Epithelial cell of proximal tubule (primary cell): ENCODE measurements around the gene RAPGEF4. TPM values are rescaled to one million over a fixed set of nuclear protein-coding genes. Genes with fewer than 3 reads are reported as not detected.

Experiments
- DNase-seq: peaks from one replicate; pipeline ENCODE4 v3.0.0-alpha.2; 2011; ENCODE audit warnings: low read depth
- H3K4me3 ChIP-seq: 2 replicates; pipeline ENCODE4 v1.5.1; 2011; ENCODE audit warnings: low read depth, mild to moderate bottlenecking, low read length
- total RNA-seq: library from RNA; depleted of rRNA; stranded (reverse); fragments of >200 nt; gene quantifications from 2 replicates; pipeline ENCODE4 v1.2.3, GENCODE V29; 2015
- TF ChIP-seq, protein P1 (sequence below): conservative IDR thresholded peaks from 2 replicates; pipeline ENCODE4 v1.5.1; 2012; ENCODE audit warnings: low read depth, mild to moderate bottlenecking, low read length

RAPGEF4 gene
- total RNA-seq, 1 donor from 2014 or later, result 0.81 TPM

DNA sequence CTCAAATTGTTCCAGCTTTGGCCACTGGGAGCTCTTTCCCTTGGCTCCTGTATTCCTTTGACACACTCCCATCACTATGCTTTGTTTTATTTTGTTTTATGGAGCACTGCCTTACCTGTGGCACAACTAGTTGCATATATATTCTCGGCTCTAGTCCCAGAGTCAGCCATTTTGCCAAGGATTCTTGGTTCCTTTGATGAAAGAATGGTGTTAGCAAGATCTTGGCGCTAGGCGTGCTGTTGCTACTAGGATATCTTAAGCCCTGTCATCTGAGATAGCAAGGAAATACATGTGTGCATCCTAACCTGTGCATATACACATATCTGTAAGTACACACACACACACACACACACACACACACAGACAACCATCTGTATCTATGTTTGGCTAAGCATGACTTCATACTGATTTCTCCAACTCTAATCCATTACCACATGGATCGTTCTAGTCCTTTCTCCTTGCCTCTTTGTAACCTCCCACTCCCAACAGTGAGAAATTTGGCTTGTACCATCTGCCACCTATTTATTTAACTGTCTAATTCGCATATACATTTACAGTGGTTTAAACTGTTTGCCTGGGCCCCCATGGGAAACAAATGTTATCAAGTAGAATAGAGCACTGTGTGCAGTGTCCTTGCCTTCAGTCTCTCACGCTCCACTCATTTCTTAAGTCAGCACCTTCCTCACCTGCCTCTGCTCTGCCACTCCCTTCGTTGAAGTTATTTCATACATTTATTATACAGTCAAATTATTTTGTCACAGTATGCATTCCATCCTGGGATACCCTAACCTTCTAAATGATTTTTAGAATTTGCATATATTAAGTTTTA, 202.5 kb downstream of the RAPGEF4 start:
- DNase-seq, result no peak
- TF ChIP-seq, protein P1, sequence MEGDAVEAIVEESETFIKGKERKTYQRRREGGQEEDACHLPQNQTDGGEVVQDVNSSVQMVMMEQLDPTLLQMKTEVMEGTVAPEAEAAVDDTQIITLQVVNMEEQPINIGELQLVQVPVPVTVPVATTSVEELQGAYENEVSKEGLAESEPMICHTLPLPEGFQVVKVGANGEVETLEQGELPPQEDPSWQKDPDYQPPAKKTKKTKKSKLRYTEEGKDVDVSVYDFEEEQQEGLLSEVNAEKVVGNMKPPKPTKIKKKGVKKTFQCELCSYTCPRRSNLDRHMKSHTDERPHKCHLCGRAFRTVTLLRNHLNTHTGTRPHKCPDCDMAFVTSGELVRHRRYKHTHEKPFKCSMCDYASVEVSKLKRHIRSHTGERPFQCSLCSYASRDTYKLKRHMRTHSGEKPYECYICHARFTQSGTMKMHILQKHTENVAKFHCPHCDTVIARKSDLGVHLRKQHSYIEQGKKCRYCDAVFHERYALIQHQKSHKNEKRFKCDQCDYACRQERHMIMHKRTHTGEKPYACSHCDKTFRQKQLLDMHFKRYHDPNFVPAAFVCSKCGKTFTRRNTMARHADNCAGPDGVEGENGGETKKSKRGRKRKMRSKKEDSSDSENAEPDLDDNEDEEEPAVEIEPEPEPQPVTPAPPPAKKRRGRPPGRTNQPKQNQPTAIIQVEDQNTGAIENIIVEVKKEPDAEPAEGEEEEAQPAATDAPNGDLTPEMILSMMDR, result no peak
- no peak overlapping the region for H3K4me3 ChIP-seq

DNA sequence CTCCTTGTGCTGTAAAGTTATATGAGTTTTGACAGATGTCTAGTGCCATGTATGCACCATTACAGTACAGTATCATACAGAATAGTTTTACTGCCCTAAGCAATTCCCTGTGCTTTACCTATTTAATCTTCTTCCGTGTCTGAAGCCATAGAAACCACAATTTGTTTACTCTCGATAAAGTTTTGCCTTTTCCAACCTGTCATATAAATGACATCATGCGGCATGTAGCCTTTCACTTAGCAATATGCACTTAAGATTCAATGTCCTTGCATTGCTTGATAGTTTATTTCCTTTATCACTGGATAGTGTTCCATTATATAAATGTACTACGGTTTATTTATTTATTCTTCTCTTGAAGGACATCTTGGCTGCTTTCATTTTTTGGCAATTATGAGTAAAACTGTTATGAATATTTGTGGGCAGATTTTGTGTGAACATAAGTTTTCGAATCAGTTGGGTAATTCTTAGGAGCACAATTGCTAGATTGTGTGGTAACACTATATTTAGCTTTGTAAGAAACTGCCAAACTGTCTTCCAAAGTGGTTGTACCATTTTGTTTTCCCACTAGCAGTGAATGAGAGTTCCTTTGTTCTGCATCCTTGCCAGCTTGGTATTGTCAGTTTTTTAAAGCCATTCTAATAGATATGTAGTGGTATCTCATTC, 203.2 kb downstream of the RAPGEF4 start:
- TF ChIP-seq, protein P1, result no peak
- no peak overlapping the region for H3K4me3 ChIP-seq
- DNase-seq, result no peak

DNA sequence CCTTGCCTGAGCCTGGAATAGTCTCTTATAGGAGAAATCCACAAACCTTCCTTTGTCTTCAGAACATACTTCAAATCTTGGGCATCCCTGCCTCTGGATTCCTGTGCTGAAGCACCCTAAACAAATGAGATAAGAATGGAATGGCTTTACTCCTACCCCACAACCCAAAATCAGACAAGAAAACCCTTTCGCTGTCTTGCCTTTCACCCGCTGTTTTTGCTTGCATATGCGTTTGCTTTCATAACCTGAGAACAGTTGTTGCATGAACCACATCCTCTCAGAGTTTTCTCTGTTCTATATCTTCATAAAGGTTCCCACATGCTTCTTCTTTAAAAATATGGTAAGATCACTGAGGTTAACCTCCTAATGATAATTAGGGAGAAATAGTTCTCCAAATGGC, 207.9 kb downstream of the RAPGEF4 start:
- DNase-seq, result no peak
- TF ChIP-seq, protein P1, result no peak
- H3K4me3 ChIP-seq, result no peak overlapping the region

DNA sequence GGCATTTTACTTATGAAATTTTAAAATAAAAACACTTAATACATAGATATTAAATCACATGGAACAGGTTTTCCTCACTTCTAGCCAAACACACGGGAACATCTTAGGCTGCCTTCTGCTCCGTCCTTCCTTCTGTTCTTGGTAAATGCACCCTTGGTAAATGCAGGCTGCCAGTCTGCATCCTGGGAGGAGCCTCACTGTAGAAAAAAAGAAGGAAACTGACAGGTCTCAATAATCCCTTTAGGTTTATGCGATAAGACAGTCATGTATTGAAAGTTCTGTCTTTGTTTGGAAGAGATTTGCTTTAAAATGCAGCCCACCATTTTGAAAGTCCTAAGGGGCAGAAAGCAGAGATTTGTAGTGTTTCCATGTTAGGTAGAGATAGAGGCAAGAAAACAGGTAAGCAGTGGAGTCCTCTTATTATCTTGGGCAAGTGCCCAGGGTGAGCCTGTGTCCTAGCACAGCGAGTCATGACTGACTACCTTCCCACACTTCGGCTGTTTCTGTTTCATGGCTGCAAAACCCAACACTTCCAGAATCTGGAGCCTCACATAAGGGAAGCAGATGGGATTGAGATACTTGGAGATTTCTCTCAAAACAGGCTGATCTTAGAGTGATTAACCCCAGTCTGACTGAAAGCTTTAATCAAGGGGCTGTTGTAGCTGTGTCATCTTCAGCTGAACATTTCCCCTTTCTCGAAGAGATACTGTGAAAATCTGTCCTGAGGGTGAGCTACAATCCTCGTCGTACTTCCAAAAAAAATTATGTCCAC, 208.6 kb downstream of the RAPGEF4 start:
- no peak for DNase-seq
- TF ChIP-seq, protein P1, result no peak
- H3K4me3 ChIP-seq, result no peak overlapping the region

DNA sequence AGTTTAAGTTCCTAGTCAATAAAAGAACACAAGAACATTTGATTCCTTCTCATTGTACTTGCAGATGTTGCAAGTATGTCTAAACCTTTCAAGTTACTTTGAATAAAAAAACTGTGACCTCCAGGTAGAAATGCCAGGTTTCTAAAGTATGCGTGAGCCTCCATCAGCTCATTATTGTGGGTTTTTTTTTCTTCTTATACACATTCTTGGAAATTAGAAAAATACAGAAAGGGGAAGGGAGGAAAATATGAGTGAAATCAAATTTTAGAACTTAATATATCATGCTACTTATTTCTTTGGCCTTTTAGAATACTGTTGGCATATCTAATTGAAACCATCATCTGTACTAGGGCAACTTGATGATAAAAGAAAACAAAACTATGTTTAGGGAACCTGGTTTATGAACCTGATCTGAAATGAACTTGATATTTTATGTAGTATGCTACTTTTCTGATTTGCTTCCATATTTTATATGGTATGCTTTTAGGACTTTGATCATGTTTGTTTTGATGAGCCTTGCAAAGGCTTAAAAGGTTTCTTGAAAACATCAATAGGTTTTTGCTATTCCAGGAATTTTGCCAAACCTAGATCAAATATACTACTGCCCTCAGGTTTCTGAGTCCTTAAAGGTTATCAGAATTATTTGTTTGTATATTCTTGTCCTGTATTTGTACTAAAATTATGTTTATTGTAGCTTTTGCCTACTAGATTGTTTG, 209.3 kb downstream of the RAPGEF4 start:
- no peak overlapping the region for H3K4me3 ChIP-seq
- TF ChIP-seq, protein P1, result no peak
- DNase-seq, result no peak

DNA sequence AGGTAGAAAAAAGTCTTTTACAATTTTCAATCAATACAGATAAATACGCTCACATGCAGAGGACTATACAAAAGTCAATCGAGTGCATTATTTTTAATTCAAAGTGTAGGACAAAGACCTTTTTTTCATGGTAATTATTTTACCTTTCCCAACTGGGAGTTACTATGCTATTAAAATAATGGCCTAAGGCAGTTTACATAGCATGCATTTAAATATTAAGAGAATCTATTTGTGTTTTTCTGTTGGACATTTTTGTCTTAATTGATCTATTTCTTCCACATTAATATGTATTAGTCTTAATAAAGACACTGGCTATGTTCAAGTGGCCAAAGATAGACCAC, 209.8 kb downstream of the RAPGEF4 start:
- TF ChIP-seq, protein P1, result no peak
- DNase-seq, result no peak
- H3K4me3 ChIP-seq, result no peak overlapping the region
